Medulla oblongata (tissue), 1 donor: ENCODE measurements around the gene ARHGDIB.

Source experiments
- DNase-seq: peaks from one replicate; pipeline ENCODE4 v3.0.0-alpha.2; 2015; ENCODE audit errors: extremely low spot score

ARHGDIB gene

GRCh38 chr12:14982991-14983390, 21.6 kb upstream of the ARHGDIB start:
- DNase-seq = no peak

- no peak for DNase-seq
These were observed 21.2 kb upstream of the ARHGDIB start for GRCh38 chr12:14982562-14982961.

- peak; percentile 39 for DNase-seq
These were observed 19.6 kb upstream of the ARHGDIB start for GRCh38 chr12:14981049-14981448.

- no peak for DNase-seq
These were observed 18.1 kb upstream of the ARHGDIB start for GRCh38 chr12:14979468-14979867.

GRCh38 chr12:14976658-14977057, 15.3 kb upstream of the ARHGDIB start:
- DNase-seq = no peak

GRCh38 chr12:14975457-14975856, 14.1 kb upstream of the ARHGDIB start:
- no peak for DNase-seq

- DNase-seq = no peak
These were observed 13.2 kb upstream of the ARHGDIB start for GRCh38 chr12:14974633-14975032.

- no peak for DNase-seq
These were observed 11.4 kb upstream of the ARHGDIB start, which contains the start of gene PDE6H for GRCh38 chr12:14972816-14973215. PDE6H (plus strand) TSS chr12:14973042; CDS start chr12:14978013, 4,971 bp downstream.

- DNase-seq = no peak
These were observed 9.1 kb upstream of the ARHGDIB start for GRCh38 chr12:14970473-14970872.

GRCh38 chr12:14968478-14968877, 7.1 kb upstream of the ARHGDIB start:
- no peak for DNase-seq

- DNase-seq = no peak
These were observed 3.8 kb upstream of the ARHGDIB start for GRCh38 chr12:14965221-14965620.

GRCh38 chr12:14964406-14964805, 3.0 kb upstream of the ARHGDIB start:
- DNase-seq = no peak

GRCh38 chr12:14963520-14963919, 2.1 kb upstream of the ARHGDIB start:
- DNase-seq = no peak

- no peak for DNase-seq
These were observed 1.4 kb upstream of the ARHGDIB start for GRCh38 chr12:14962797-14963196.

GRCh38 chr12:14962153-14962539, 745 bp upstream of the ARHGDIB start:
- DNase-seq = no peak

- DNase-seq = peak; percentile 43
These were observed 594 bp downstream of the ARHGDIB start for GRCh38 chr12:14960548-14961465.

GRCh38 chr12:14959916-14960496, 1.4 kb downstream of the ARHGDIB start:
- no peak for DNase-seq

GRCh38 chr12:14959463-14959862, 1.9 kb downstream of the ARHGDIB start:
- peak; percentile 49 for DNase-seq

- no peak for DNase-seq
These were observed 2.3 kb downstream of the ARHGDIB start for GRCh38 chr12:14959126-14959440.

- no peak for DNase-seq
These were observed 2.9 kb downstream of the ARHGDIB start for GRCh38 chr12:14958361-14959125.

GRCh38 chr12:14957551-14958168, 3.7 kb downstream of the ARHGDIB start:
- no peak for DNase-seq

GRCh38 chr12:14956905-14957304, 4.5 kb downstream of the ARHGDIB start:
- no peak for DNase-seq
